Measurements from ENCODE around the gene NFIA. TPM values are rescaled to one million over a fixed set of nuclear protein-coding genes. Genes with fewer than 3 reads are reported as not detected.

Gene NFIA
- total and polyA plus RNA-seq, 9 of the 15 experiments (the other 6 are each of a cell fraction or from before 2014, with no cell fraction given), result 5.3 to 24.9 (median 9.8) TPM

DNA sequence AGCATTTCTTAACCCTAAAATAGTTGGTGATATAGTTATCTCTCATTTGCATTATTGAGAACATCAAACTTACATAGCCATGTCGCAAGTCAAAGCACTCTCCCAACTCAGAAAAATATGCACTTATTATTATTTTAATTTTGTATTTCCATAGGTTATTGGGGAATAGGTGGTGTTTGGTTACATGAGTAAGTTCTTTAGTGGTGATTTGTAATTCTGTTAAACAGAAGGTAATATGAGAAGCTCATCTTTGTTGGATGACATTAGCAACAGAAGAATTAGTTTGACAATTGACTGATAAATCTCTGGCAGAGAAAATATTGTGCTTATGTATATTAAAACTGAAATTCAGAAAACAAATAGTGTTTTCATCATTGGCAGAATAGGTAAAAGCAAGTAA, 154.8 kb downstream of the NFIA start (continued):
- TF ChIP-seq ATF4 (CRISPR knock-in tag; IDR thresholded peaks at IDR 0.05) (no peak), ARID1B (IDR thresholded peaks at IDR 0.05) (no peak), TCF7L2 (IDR thresholded peaks at IDR 0.05; ENCODE audit: low read depth, low read length) (no peak), RBM15 (IDR thresholded peaks at IDR 0.05; ENCODE audit: insufficient read depth, low read length) (no peak), NFE2 (IDR thresholded peaks at IDR 0.05; ENCODE audit: low read depth) (no peak), DACH1 (IDR thresholded peaks at IDR 0.05; ENCODE audit: partially characterized antibody) (no peak), CBX8 (IDR thresholded peaks at IDR 0.05; ENCODE audit: borderline replicate concordance, extremely low read depth, low read depth, low read length, poor library complexity, severe bottlenecking) (no peak), LEF1 (IDR thresholded peaks at IDR 0.05) (no peak), SMAD2 (IDR thresholded peaks at IDR 0.05; ENCODE audit: low read depth, low read length) (no peak)
- TF ChIP-seq, protein P1, sequence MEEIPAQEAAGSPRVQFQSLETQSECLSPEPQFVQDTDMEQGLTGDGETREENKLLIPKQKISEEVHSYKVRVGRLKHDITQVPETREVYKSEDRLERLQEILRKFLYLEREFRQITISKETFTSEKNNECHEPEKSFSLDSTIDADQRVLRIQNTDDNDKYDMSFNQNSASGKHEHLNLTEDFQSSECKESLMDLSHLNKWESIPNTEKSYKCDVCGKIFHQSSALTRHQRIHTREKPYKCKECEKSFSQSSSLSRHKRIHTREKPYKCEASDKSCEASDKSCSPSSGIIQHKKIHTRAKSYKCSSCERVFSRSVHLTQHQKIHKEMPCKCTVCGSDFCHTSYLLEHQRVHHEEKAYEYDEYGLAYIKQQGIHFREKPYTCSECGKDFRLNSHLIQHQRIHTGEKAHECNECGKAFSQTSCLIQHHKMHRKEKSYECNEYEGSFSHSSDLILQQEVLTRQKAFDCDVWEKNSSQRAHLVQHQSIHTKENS (CRISPR knock-in tag; IDR thresholded peaks at IDR 0.05), result no peak
